Measurements from ENCODE around the gene HASPIN. TPM values are rescaled to one million over a fixed set of nuclear protein-coding genes. Genes with fewer than 3 reads are reported as not detected.

The HASPIN gene
- total RNA-seq, 3 donors from 2014 or later (not counting 1 experiment from before 2014, with no cell fraction given): 0.33 to 0.79 (median 0.70) TPM

DNA sequence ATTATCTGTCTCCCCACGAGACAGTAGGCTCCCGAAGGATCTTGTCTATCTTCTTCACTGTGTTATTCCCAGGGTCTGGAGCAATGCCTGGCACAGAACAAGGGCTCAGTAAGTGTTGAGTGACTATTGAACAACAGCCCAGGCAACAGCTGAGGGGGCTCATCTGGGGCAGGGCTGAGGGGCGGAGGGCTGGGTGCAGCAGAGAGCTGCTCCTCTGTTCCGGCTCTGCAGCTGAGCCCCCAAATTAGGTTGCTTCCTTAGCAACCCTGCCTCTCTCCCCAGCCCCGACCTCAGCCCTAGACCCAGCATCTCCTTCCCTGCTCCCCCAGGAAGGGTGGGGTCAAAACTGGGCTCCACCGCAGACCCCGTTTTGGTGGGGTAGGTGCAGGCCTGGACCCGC is 45.1 kb downstream of the HASPIN start:
- Histone ChIP-seq H3K27me3 (ENCODE audit: control insufficient read depth, insufficient read depth, low read length) (no peaks in the 10 kb centered on the region), H3K27ac (ENCODE audit: low read length) (no peak overlapping the region), H3K4me3 (ENCODE audit: low read length) (no peak overlapping the region), H3K4me1 (ENCODE audit: control insufficient read depth, insufficient read depth, low read length) (peaks cover 86% of the 10 kb centered on the region), H3K9me3 (ENCODE audit: control insufficient read depth, insufficient read depth, low read length) (no peaks in the 10 kb centered on the region), H3K36me3 (ENCODE audit: control insufficient read depth, insufficient read depth, low read length) (no peaks in the 10 kb centered on the region)
- Mint-ChIP-seq H3K36me3 (no peaks in the 10 kb centered on the region), H3K27me3 (ENCODE audit: low read depth in 2 of 2) (peaks cover 0 to 4% of the 10 kb centered on the region in 2 donors), H3K9me3 (peaks cover 0 to 3% of the 10 kb centered on the region in 2 donors), H3K4me3 (peak overlapping the region; percentile 67), H3K27ac (peak overlapping the region; percentile 91 to 99), H3K4me1 (peaks cover 76 to 77% of the 10 kb centered on the region in 2 donors)
- TF ChIP-seq, protein P1, sequence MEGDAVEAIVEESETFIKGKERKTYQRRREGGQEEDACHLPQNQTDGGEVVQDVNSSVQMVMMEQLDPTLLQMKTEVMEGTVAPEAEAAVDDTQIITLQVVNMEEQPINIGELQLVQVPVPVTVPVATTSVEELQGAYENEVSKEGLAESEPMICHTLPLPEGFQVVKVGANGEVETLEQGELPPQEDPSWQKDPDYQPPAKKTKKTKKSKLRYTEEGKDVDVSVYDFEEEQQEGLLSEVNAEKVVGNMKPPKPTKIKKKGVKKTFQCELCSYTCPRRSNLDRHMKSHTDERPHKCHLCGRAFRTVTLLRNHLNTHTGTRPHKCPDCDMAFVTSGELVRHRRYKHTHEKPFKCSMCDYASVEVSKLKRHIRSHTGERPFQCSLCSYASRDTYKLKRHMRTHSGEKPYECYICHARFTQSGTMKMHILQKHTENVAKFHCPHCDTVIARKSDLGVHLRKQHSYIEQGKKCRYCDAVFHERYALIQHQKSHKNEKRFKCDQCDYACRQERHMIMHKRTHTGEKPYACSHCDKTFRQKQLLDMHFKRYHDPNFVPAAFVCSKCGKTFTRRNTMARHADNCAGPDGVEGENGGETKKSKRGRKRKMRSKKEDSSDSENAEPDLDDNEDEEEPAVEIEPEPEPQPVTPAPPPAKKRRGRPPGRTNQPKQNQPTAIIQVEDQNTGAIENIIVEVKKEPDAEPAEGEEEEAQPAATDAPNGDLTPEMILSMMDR (IDR thresholded peaks at IDR 0.05): no peak
- no peak for DNase-seq
- intact Hi-C loops (cut with micrococcal nuclease): loop anchor here (5.0 kb wide), 1 partner anchor 76 kb away; no protein-coding TSS in a partner anchor
- no peak for ATAC-seq
- WGBS (ENCODE audit: insufficient coverage): 67% methylated on average over 8 of the region's 8 CpGs

DNA sequence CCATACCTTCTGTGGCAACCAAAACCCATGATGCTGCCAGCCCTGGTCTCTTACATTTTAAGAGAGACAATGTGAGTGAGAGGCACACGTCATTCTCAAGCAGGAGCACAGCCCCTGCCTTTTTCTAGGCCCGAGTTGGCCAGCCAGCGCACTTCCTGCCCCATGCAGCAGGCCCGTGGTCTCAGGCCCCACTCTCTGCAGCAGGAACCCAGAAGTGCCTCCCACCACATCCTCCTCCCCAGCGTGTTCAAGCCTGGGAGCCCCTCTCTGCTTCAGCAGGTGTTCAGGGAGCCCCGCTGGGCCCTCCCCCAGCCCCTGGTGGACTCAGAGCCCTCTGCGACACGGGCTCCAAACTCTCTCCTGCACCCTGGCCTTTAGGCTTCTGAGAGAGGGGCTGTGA is 46.8 kb downstream of the HASPIN start:
- DNase-seq (peak; percentile 54 to 72), ATAC-seq (peak; percentile 69 to 80 (median 79))
- TF ChIP-seq, protein P1 (IDR thresholded peaks at IDR 0.05): no peak
- Histone ChIP-seq H3K9me3 (ENCODE audit: control insufficient read depth, insufficient read depth, low read length) (no peaks in the 10 kb centered on the region), H3K4me3 (ENCODE audit: low read length) (no peak overlapping the region), H3K27me3 (ENCODE audit: control insufficient read depth, insufficient read depth, low read length) (no peaks in the 10 kb centered on the region), H3K27ac (ENCODE audit: low read length) (peak overlapping the region; percentile 30), H3K36me3 (ENCODE audit: control insufficient read depth, insufficient read depth, low read length) (no peaks in the 10 kb centered on the region), H3K4me1 (ENCODE audit: control insufficient read depth, insufficient read depth, low read length) (peaks cover 70% of the 10 kb centered on the region)
- WGBS (ENCODE audit: insufficient coverage): 11% methylated on average over 8 of the region's 8 CpGs
- peaks cover 63 to 68% of the 10 kb centered on the region in 2 donors for H3K4me1 Mint-ChIP-seq
- no peaks in the 10 kb centered on the region for H3K36me3 Mint-ChIP-seq
- peak overlapping the region; percentile 69 for H3K4me3 Mint-ChIP-seq
- H3K9me3 Mint-ChIP-seq: peaks cover 0 to 3% of the 10 kb centered on the region in 2 donors
- peaks cover 0 to 4% of the 10 kb centered on the region in 2 donors for H3K27me3 Mint-ChIP-seq (ENCODE audit: low read depth in 2 of 2)
- H3K27ac Mint-ChIP-seq: peak overlapping the region; percentile 87 to 91
- intact Hi-C loops (cut with micrococcal nuclease): no loop called here

DNA sequence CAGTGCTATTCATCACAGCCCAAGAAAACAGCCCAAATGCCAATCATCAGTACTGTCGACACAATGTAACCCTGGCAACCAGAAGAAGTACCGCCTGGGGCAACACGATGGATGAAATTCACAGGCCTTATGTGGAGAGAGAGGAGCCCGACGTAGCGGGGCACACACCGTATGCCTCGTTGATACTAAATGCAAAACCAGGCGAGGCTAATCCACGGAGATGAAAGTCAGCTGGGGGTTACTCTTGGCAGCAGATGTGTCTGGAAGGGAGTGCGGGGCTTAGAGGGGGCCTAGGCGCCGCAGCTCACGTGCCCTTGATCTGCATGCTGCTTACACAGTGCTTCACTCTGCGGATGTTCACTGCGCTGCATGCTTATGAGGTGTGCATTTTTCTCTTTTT is 47.4 kb downstream of the HASPIN start:
- WGBS (ENCODE audit: insufficient coverage): 88% methylated on average over 16 of the region's 16 CpGs
- Histone ChIP-seq H3K9me3 (ENCODE audit: control insufficient read depth, insufficient read depth, low read length) (no peaks in the 10 kb centered on the region), H3K27me3 (ENCODE audit: control insufficient read depth, insufficient read depth, low read length) (no peaks in the 10 kb centered on the region), H3K27ac (ENCODE audit: low read length) (peak overlapping the region; percentile 30), H3K36me3 (ENCODE audit: control insufficient read depth, insufficient read depth, low read length) (no peaks in the 10 kb centered on the region), H3K4me3 (ENCODE audit: low read length) (no peak overlapping the region), H3K4me1 (ENCODE audit: control insufficient read depth, insufficient read depth, low read length) (peaks cover 63% of the 10 kb centered on the region)
- ATAC-seq (no peak), DNase-seq (peak in 1 of 2 donors; percentile 60)
- peaks cover 56 to 61% of the 10 kb centered on the region in 2 donors for H3K4me1 Mint-ChIP-seq
- peaks cover 0 to 3% of the 10 kb centered on the region in 2 donors for H3K9me3 Mint-ChIP-seq
- TF ChIP-seq, protein P1 (IDR thresholded peaks at IDR 0.05): no peak
- peak overlapping the region; percentile 87 to 91 for H3K27ac Mint-ChIP-seq
- no peak overlapping the region for H3K4me3 Mint-ChIP-seq
- intact Hi-C loops (cut with micrococcal nuclease): no loop called here
- H3K27me3 Mint-ChIP-seq (ENCODE audit: low read depth in 2 of 2): peaks cover 0 to 4% of the 10 kb centered on the region in 2 donors
- no peaks in the 10 kb centered on the region for H3K36me3 Mint-ChIP-seq

DNA sequence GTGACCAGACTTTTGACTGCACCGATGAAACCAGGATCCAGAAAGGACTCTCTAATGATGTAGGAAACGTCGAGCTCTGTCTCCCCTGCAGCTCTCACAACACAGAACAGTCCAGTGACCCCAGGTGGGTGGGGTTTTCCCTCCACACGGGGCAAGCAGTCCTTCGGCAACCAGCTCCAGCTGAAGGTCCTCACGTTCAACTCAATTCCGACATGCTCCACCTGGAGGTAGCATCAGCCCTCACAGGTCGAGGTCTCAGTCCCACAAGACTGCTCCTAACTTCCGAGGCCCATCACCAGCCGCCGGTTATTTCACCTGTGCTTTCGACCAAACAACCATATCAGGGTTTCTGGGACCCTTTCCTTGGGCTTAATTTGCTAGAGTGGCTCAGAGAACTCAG is 49.1 kb downstream of the HASPIN start:
- Histone ChIP-seq H3K4me1 (ENCODE audit: control insufficient read depth, insufficient read depth, low read length) (peaks cover 47% of the 10 kb centered on the region), H3K9me3 (ENCODE audit: control insufficient read depth, insufficient read depth, low read length) (no peaks in the 10 kb centered on the region), H3K27ac (ENCODE audit: low read length) (no peak overlapping the region), H3K27me3 (ENCODE audit: control insufficient read depth, insufficient read depth, low read length) (no peaks in the 10 kb centered on the region), H3K4me3 (ENCODE audit: low read length) (no peak overlapping the region), H3K36me3 (ENCODE audit: control insufficient read depth, insufficient read depth, low read length) (no peaks in the 10 kb centered on the region)
- no peak overlapping the region for H3K4me3 Mint-ChIP-seq
- peaks cover 0 to 3% of the 10 kb centered on the region in 2 donors for H3K9me3 Mint-ChIP-seq
- peak overlapping the region in 1 of 2 donors; percentile 88 for H3K27ac Mint-ChIP-seq
- peaks cover 40 to 48% of the 10 kb centered on the region in 2 donors for H3K4me1 Mint-ChIP-seq
- 89% methylated on average over 12 of the region's 12 CpGs for WGBS (ENCODE audit: insufficient coverage)
- ATAC-seq (no peak), DNase-seq (no peak)
- H3K36me3 Mint-ChIP-seq: no peaks in the 10 kb centered on the region
- intact Hi-C loops (cut with micrococcal nuclease): no loop called here
- peaks cover 0 to 4% of the 10 kb centered on the region in 2 donors for H3K27me3 Mint-ChIP-seq (ENCODE audit: low read depth in 2 of 2)
- TF ChIP-seq, protein P1 (IDR thresholded peaks at IDR 0.05): no peak
